GM19452 (cell line): ENCODE measurements around the gene MAPK8.
"Not testable (repeated sequence)": the region's sequence is repeated elsewhere in the genome, so short reads cannot be mapped to it uniquely, and the experiment has no call there.

Source experiments
- ATAC-seq: cut with Tn5 transposase; IDR thresholded peaks from one replicate; pipeline ENCODE4 v1.9.1; 2021; ENCODE audit not compliant: unreplicated experiment

The MAPK8 gene

DNA sequence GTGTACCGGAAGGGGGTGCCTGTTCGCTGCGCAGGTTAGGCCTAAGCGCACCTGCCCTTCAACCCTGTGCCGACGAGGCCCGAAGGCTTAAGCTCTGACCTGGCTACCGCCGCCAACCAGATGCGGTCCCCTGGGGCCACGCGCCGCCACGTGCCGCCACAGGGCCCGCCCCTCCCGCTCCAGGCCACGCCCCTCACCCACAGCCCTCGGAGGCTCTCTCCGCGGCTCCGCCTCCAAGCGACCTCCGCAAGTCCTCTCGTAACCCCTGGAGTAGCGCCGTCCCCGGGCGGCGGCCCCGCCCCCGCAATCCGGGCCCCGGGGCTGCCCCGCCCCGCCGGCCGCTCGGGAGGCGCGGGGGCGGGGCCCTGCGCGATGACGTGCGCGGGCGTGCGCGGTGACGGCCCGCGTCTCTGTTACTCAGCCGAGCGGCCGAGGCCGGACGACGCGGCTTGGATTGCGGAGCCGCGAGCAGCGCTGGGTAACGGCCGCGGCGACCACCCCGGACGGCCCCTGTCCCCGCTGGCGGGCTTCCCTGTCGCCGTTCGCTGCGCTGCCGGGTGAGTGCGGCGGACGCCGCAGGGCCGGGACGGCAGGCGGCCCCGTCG, at the start of gene MAPK8:
Gene MAPK8, plus strand, starts transcription at position 413 of the 605 bp plus-strand sequence. CDS start 94,984 bp downstream, outside the sequence.
- peak; percentile 87 for ATAC-seq

DNA sequence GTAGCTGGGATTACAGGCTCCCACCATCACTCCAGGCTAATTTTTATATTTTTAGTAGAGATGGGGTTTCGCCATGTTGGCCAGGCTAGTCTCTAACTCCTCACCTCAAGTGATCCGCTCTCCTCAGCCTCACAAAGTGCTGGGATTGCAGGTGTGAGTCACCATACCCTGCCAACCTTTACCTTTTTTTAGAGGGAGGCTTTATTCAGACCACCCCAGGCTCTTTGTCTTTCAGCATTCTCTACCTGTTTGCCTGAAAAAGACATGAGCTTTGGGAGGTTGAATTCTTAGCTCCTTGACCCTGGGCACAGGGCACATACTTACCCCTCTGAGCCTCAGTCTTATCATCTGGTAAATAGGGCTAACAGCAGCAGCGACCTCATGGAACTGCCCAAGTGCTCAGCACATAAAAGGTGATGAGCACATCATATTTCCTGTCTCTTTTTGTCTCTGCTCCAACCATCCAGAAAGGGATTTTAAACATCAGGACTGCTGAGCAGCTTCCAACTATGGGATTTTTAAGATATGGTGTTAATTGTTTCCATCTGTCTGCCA, 49.0 kb upstream of the MAPK8 start:
- no peak for ATAC-seq

DNA sequence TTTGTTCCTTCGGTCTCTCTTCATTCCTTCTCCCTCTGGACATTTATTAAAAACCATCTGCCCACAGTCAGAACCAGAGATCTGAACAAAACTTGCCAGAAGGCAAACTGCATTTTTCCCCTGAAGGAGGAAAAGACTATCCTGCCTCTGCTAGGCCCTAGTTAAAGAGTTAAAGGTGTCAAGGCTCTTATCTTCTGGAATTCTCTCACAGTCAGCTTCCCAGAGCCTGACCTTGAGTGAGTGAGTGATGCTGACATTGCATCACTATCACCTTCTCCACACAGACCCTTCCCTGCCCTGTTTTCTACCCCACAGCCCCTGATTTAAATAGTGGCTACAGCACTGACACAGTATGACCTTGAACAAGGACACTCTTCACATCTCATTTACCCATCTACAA, 48.4 kb upstream of the MAPK8 start:
- ATAC-seq = no peak

DNA sequence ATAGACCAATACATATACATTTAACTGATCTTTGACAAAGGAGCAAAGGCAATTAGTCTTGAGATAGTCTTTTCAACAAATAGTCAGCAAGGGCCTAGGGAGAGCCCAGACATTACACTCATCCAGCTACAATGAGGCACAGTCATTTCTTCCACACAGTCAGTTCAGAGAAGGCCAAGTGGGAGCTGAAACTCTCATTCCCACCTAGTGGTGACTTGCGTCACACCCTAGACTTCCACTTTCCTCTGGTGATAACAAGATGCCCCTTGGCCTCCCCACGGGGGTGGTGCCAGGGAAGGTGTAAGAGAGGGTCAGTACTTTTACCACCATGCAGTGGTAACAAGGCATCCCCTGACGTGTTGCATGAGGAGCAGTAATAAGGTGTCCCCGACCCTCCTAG, 39.9 kb upstream of the MAPK8 start:
- peak; percentile 49 for ATAC-seq

DNA sequence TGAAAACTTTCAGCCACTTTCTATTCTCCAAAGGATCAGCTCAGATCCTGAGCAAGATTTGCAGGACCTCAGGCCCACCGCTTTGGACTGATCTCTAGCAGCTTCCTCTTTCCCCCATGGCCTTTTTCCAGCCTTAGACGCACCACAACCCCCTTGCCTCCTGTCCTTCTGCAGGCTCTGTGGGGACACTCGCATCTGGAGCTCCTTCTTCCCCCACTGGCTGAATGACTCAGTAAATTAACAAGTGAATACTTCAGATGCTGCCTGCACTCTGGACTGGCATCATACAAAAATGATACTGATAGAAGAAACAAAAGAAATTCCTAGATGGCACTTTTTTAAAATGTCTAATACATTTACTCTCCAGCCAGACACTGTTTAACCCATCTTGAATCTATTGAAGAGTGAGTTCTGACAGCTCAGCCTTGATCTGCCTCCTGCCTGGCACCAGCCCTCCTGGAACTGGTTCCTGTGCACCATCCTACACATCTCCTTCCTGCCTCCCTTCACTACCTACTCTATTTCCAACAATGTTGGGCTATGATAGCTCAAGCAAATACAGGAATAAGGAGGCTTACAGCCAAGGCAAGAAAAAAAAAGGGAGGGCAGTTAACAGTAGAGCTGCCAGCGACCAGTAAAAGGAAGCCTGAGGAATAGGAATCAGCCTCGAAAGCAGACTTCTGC, 35.3 kb upstream of the MAPK8 start:
- no peak for ATAC-seq

DNA sequence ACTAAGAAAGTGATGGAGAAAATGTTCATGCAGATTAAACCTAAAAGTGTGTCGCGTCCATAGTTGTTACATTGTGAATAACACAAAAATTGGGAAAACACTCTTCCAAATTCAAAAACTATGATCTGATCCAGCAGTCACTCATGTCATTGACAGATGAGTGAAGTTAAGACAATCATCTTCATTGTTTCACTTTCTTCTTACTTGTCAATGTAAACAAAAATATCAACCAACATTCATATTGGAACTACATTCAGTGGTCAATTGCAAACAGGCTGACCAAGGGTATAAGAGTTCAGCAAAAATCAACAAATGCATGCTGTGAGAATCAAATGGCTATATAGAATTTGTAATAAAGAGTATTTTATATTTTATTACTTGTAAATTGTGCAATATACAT, 33.8 kb upstream of the MAPK8 start:
- no peak for ATAC-seq

DNA sequence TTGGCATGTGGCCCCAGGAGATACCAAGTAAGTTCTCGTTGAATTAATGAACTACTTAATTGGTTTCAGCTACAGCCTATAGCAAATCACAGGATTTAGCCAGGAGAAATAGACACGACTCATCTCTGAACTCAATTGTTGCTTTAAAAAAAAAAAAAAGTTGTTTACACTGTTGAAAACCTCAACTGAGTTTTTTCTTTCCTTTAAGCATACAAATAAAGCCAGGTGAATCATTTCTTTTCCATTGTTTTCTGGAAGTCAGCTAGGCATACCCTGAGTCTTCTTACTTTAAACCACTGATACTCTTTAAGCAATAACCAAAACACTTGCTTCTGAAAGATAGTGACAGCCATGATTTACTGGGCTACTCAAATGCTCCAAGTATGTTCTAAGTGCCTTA, 32.7 kb upstream of the MAPK8 start:
- no peak for ATAC-seq

DNA sequence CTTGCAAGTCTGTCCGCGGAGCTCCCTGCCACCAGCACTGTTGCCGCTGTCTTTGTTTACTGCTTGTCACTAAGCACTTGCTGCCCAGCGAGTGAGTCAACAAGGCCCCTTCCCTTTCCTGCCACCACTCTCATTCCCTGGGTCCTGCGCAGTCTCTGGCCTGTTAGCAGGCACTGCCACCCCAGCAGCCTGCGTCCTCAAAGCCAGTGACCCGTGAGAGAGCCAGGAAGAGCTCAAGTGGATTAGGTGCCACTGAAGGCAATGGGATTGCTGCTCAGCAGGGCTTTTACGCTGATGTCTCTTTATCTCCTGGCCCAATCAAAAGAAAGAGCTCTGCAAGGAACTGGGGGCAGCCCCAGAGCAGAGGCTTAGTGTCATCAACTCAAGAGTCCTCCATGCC, 31.8 kb upstream of the MAPK8 start, which contains the start of gene FRMPD2:
Gene FRMPD2, minus strand, starts transcription at position 61 of the 400 bp plus-strand sequence. CDS start 129 bp downstream, outside the sequence.
- no peak for ATAC-seq

DNA sequence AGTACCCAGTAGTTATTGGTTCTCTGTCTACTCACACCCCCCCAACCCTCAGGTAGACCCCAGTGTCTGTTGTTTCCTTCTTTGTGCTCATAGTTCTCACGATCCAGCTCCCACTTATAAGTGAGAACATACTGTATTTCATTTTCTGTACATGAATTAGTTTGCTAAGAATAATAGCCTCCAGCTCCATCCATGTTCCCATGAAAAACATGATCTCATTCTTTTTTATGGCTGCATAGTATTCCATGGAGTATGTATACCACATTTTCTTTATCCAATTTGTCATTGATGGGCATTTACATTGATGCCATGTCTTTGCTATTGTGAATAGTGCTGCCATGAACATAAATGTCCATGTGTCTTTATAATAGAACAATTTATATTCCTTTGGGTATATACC, 29.4 kb upstream of the MAPK8 start:
- no peak for ATAC-seq

DNA sequence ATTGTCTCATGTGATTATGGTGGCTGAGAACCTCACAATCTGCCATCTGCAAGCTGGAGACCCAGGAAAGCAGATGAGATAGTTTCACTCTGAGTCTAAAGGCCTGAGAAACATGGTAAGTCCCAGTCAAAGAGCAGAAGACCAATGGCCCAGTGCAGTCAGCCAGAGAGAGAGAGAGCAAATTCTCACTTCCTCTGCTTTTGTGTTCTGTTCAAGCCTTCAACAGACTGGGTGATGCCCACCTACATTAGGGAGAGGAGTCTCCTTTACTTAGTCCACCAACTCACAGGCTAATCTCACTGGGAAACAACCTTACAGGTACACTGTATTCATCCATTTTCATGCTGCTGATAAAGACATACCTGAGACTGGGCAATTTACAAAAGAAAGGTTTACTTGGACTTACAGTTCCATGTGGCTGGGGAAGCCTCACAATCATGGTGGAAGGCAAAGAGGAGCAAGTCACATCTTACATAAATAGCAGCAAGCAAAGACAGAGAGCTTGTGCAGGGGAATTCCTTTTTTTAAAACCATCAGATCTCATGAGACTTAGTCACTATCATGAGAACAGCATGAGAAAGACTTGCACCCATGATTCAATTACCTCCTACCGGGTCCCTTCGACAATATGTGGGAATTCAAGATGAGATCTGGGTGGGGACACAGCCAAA, 27.3 kb upstream of the MAPK8 start:
- ATAC-seq = peak; percentile 85

DNA sequence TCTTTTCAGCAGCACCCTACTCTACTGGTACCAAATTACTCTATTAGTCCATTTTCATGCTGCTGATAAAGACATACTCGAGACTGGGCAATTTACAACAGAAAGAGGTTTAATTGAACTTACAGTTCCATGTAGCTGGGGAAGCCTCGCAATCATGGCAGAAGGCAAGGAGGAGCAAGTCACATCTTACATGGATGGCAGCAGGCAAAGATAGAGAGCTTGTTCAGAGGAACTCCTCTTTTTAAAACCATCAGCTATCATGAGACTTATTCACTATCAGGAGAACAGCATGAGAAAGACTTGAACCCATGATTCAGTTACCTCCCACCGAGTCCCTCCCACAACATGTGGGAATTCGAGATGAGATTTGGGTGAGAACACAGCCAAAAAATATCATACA, 24.8 kb upstream of the MAPK8 start:
- not testable (repeated sequence) for ATAC-seq

DNA sequence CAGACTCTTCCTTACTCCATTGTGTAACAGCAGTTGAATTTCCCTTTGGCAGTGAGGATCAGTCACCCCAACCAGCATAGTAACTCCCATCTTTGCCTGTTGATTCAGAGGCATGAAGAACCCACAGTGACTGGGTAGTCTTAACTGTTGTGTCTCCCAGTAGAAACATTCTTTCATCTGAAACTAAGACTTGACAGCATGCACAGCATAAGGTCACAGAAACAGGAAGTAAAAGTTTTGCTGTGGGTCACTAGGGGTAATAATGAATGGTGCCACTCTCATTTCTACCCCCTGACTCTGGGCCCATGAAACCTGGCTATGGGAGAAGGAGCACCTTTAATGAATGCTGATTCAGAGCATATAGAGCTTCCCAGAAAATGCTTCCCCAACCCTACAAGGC, 23.6 kb upstream of the MAPK8 start:
- ATAC-seq = peak; percentile 66

DNA sequence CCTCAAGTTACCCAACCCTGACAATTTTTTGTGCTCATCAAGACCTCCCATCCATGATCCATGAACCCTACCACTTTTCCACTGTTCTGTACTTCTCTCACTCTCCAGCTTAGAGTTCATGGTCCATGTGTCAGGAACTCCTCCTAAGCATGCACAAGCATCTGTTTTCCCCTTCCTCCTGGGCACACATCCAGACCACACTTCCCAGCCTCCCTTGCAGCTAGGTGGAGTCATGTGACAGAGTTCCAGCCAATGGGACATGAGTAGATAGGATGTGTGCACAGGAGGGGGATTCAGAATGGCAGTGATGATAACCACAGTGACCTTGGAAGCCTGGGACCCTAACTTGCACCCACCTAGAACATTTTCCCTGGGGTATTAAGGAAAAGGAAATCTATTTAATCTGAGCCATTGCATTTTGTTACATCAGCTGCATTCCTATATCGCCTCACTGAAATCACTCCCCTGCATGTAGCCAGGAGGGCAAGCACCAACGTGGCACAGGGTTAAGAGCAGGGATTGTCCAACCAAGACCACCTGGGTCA, 22.4 kb upstream of the MAPK8 start:
- no peak for ATAC-seq

DNA sequence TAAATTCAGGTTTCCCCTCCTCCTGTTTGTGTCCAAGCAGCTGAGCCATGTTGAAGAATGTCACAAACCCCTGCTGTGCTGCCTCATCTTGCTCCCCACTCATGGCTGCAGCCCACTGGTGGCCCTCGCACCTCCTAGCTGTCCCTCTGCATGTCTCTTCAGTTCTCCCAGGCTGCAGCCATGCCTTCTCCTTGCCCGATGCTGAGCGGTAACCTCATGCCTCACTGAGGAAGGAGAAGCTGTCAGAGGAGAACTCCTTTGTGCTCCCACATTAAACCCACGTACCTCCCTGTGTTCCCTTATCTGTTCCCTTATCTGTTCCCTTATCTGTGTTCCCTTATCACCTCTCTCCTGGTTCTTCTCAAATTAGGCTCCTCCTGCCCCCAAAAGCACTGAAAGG, 21.7 kb upstream of the MAPK8 start:
- no peak for ATAC-seq

DNA sequence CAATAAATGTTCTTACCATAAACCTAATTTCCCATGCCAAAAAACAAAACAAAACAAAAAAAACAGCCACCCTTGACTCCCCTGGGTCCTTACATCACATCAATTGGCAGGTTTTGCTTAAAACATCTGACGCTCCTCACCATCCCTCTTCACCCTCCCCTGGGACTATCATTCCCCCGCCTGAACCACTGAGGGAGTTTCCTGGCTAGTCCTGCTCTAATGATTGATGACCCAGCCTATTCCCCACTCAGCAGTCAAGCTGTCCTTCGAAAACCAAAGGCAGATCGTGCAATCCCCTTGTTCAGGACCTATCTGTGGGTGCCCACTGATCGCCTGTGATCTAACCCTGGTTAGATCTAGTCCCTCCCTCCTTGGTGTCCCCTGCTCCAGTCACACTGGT, 20.8 kb upstream of the MAPK8 start:
- no peak for ATAC-seq

DNA sequence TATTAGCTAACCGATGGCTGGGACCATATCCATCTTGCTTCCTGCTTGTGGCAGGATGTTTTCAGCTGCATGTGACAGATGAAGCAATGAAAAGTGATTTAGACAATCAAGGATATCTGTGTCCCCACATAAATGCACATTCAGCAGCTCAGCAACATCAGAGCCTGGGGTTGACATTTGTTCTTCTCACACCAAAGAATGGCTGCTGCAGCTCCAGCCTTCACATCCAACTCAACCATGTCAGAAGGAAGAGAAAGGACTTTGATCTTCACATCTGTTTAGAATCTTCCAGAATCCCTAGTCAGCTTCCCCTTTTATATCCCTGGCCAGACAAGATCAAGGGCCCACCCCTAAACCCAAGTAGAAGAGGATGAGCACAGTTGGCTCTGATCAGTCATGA, 20.1 kb upstream of the MAPK8 start:
- ATAC-seq = no peak

DNA sequence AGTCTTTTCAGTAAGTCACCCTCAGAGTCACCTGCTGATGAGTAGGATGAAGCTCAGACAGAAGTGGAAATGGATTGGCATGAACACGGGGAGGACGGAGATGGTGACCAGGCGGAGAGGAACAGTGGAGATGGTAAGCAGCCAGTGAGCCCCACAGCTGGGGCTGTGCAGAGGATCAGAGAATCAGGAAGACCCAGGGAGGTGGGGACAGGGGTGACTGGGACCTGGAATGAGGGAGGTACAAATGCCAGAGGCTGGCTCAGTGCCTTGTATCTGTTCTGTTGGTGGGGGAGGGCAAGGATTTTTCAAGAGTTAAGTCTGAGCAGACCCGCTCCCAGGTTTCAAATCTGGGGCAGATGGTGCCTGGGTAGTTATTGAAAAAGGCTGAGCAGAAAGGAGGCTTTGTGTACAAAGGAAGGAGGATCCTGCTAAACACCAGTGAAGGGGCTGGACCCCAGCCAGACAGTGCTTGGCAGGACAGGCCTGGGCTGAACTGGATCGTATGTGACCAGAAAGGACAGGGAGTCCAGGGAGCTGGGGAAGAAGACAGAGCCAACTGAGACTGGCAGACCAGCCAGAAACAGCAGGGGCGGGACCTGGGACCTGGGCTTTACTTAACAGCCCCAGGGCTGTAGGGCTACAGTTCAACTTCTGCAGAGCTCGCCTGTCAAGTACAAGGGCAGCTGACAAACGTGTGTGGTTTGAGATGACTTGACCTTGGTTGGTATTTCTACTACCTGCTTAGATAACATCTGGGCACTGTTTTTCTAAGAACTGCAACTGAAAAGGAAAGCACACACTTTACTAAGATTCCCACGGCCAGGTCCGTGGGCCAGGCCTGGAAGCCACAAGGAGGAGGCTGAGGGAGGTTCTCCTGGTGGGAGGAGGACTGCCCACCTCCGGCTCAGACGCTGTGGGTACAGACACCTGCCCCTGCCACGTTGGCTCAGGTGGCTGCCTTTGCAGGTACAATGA, 18.8 kb upstream of the MAPK8 start:
- no peak for ATAC-seq

DNA sequence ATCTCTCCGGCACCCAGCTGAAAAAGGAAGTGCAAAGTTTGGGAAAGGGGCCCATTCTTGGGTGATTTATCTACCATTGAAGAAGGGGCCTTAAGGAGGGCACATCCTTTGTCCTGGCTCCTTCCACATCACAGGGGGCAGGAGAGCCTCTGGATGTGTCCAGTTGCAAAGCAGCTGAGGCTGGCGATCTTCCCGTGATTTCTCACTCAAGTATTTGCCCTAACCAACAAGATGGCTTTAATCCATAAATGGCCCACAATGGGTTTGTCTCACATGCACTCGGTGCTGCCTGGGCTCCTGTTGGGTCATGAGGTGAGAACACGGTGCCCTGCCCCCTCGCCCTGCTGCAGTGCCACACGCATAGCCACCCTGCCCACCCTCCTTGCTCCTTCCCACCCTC, 17.8 kb upstream of the MAPK8 start:
- no peak for ATAC-seq

DNA sequence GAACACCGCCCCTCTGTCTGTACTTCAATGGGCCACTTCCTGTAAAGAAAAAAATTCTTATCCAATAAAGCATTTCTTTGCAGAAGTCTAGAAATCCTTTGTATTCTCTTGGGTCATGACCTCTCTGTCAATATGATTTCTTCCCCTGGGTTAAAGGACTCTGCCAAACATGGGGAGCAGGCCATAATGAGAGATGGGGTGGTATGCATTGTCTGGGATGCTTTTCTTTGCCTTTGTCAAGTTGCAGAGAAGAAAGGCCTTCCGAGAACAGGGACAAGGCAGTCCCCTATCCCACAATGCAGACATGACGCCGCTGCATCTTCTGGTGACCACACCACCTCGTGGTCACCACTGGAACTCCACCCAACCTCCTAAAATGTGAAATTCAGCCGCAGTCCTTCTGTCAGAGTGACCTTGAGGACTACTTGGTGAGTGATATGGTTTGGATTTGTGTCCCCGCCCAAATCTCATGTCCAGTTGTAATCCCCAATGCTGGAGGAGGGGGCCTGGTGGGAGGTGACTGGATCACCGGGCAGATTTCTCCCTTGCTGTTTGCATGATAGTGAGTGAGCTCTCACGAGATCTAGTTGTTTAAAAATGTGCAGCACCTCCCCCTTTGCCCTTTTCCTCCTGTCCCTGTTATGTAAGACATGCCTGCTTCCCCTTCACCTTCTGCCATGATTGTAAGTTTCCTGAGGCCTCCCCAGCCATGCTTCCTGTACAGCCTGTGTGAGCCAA, 16.8 kb upstream of the MAPK8 start:
- peak; percentile 42 for ATAC-seq

DNA sequence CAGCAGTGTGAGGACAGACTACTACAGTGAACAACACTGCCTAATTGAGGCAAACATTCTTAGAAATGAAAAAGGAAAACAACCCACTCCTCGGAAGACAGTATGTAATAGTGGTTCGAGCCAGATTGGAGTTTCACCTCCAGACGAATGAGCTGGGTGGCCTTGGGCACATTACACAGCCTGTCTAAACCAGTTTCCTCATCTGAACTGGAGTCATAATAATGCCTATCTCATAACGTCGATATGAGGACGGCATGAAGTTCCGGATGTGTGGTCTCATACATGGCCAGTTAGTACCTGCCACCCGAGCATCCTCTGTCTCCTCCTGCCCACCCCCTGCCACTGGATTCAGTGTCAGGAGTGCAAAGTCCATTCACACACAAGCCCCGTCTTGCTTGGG, 16.2 kb upstream of the MAPK8 start:
- ATAC-seq = no peak
